ACHN (cell line): ENCODE data around the gene MAP3K6.

Experiments used
- DNase-seq: peaks from one replicate; pipeline ENCODE4 v3.0.0-alpha.2; 2015
- in situ Hi-C: cut with HindIII; loops from 2 replicates; pipeline ENCODE4 v1.10.0; 2017; ENCODE audit warnings: low sequenced_read_pairs, low pct_ligation_motif_present, low pct_unique_long_range_greater_than_20kb

Gene MAP3K6

GRCh38 chr1:27349784-27350662 lies 16.7 kb downstream of the MAP3K6 start:
- DNase-seq = peak; percentile 68
- in situ Hi-C loops = no loop called here

DNA sequence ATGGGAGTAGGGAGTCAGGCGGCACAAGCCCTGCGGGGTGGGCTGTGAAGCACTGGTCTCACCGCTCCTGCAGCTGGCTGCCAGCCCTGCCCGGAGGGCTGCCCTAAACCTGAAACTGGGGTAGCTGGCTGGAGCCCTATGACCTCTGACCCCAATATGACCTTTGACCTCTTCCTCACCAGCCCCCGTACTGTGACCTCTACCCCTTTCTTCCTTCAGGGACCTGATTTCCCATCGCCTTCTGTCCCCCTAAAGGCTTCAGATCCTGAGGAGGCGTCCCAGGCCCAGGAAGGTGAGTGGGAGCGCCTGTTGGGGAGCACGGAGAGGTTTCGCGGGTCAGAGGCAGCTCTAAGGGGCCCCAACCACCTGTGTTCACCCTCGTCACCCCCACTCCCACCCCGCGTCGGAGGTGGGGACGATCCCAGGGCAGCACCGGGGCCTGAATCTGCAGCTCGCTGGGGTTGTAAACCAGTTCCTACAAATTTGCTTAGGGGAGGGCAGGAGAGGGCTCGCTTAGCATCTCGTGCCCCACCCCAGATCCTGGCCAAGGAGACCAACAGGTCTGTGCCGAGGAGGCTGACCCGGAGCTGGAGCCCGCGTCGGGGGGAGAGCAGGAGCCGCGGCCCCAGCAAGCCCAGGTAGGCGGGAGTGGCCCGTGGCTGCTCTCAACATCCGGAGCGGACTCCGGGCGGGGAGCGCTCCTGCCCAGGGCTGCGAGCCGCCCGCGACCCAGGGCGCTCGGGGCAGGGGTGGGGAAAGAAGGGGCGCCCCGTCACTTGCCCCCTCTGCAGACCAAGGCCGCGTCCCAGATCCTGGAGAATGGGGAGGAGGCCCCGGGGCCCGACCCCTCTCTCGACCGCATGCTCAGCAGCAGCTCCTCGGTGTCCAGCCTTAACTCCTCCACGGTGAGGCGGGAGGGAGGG lies 17.6 kb downstream of the MAP3K6 start:
- DNase-seq = peak; percentile 53
- in situ Hi-C loops = no loop called here

DNA sequence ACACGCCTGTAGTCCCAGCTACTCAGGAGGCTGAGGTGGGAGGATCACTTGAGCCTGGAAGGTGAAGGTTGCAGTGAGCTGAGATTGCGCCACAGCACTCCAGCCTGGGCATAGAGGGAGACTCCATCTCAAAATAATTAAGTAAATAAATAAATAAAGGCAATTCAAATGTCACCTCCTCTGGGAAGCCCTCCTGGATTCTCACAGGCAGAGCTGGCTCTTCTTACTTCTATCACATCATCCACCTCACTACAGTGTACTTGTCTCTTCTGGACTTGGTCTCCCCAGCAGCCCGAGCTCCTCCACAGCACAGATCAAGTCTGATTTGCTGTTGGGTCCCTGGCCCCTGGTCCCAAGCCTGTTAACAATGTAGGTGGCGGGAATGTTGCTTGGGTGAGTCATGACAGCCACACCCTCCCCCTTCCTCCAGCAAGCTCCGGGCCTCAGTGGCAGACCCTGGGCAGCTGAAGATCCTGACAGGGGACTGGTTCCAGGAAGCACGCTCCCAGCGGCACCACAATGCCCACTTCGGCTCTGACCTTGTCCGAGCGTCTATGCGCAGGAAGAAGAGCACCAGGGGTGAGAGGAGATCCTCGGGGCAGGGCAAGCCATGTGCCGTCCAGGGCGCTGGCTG lies 19.7 kb downstream of the MAP3K6 start:
- in situ Hi-C loops = no loop called here
- no peak for DNase-seq

DNA sequence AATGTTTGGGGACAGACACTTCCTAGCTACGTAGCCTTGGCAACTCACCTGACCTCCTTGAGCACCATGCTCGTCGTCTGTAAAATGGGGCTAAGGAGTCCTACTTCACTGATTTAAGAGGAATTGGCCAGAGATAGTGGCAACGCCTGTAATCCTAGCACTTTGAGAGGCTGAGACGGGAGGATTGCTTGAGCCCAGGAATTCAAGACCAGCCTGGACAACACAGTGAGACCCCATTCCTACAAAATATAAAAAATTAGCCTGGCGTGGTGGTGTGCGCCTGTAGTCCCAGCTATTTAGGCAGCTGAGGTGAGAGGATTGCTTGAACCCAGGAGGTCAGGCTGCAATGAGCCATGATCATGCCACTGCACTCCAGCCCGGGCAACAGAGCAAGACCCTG lies 20.4 kb downstream of the MAP3K6 start:
- no peak for DNase-seq
- in situ Hi-C loops = no loop called here

GRCh38 chr1:27345272-27345671 lies 21.5 kb downstream of the MAP3K6 start:
- in situ Hi-C loops = no loop called here
- DNase-seq = no peak

- in situ Hi-C loops = no loop called here
- no peak for DNase-seq
Observed at GRCh38 chr1:27343639-27344025, 23.1 kb downstream of the MAP3K6 start.

DNA sequence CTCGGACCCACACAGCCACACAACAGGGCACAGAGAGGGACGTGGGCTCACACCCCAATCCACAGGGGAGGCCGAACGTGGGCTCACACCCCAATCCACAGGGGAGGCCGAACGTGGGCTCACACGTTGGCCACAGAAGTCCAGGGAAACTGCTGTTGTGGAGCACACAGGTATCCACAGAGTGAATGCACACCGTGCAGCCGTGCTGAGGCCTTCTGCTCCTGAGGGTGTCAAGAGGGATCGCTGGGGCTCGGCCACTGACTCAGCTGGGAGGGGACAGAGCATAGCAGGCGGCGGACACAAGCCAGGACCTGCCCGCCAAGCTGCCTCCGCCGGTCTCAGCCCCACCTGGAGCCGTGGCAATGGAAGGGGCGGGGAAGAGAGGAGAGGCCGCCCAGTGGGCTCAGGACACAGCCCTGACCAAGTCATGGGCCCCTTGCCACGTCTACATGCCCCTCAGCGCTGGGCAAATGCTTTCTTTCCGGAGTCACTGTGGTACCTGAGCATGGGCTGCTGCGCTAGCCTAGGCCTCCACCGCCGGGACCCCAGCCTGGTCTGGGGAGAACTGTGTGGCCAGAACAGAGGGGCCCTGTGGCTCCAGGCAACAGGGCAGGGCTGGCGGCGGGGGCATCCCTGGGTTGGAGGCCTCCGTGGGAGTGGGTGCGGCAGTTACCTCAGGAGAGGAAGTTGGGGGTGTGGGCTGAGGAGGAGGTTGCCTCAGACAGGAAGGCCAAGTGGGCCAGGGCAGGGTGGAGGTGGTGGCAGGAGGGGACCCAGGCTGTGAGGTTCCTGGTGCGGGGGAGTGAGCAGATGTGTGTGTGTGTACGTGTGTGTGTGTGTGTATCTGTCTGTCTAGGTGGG lies 23.8 kb downstream of the MAP3K6 start:
- in situ Hi-C loops = no loop called here
- no peak for DNase-seq

GRCh38 chr1:27342391-27342777 lies 24.4 kb downstream of the MAP3K6 start:
- DNase-seq = no peak
- in situ Hi-C loops = no loop called here

DNA sequence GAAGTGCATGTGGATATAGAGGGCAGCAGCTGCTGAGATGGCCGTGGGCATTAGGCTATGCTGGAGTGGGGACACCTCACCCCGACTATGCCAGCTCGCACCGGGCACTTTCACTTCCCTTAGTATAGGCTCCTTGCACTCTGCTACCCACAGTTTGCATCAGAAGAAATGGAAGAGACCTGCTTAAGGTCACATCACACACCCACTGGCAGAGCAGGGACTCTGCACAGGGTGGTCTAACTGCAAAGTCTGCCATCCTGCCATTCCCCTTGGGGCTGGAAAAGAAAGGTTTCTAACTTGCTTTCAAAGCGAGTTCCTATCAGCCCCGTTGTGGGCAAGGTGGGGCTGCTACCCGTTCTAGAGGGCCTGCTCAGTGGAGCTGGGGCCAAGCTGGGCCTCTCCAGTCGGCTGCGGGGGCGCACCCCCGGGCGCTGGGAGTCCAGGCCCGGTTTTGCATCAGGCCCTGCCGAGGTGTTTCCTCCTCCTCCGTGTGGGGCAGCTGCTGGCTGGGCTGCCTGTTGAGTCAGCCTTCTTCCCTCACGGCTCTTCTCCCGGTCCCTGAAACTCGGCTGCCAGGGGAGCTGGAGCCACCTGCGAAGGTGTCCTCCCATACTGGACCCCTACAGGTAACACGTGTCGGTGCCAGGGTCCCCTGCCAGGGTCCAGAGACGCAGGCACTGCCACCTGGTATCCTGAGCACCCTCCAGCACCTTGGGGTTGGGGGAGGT lies 25.1 kb downstream of the MAP3K6 start, which contains the start of gene SYTL1:
TSS of gene SYTL1 (plus strand) at position 498 of the 728 bp plus-strand sequence. CDS start 3,313 bp downstream, outside the sequence.
- in situ Hi-C loops = no loop called here
- DNase-seq = peak; percentile 74

GRCh38 chr1:27339213-27339612 lies 27.5 kb downstream of the MAP3K6 start:
- in situ Hi-C loops = no loop called here
- no peak for DNase-seq

- DNase-seq = no peak
- in situ Hi-C loops = no loop called here
Observed at GRCh38 chr1:27338751-27339150, 28.0 kb downstream of the MAP3K6 start.

GRCh38 chr1:27336756-27337155 lies 30.0 kb downstream of the MAP3K6 start:
- no peak for DNase-seq
- in situ Hi-C loops = no loop called here

GRCh38 chr1:27335506-27336422 lies 31.0 kb downstream of the MAP3K6 start:
- no peak for DNase-seq
- in situ Hi-C loops = no loop called here

DNA sequence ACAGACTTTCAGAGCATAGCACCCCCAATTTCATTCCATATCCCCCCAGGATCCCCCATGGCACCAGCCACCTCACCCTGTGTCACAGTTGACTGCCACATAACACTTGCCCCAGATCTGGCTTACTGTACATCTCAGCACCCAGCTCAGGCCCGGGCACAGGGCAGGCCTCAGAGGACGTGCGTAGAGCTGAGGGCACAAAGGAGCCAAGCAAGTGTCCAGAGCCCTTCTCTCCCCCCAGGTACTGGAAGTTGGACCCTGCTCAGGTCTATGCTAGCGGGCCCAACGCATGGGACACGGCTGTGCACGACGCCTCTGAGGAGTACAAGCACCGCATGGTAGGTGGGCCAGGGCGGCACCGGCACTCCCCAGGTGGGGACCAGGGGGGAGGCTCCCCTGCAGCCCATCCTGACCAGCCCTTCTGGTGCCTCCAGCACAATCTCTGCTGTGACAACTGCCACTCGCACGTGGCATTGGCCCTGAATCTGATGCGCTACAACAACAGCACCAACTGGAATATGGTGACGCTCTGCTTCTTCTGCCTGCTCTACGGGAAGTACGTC lies 33.0 kb downstream of the MAP3K6 start:
- in situ Hi-C loops = no loop called here
- DNase-seq = no peak

- in situ Hi-C loops = no loop called here
- peak; percentile 21 for DNase-seq
Observed at GRCh38 chr1:27332536-27333281, 34.1 kb downstream of the MAP3K6 start.

GRCh38 chr1:27331922-27332321 lies 34.8 kb downstream of the MAP3K6 start:
- DNase-seq = no peak
- in situ Hi-C loops = no loop called here
